CD4-positive, alpha-beta T cell (primary cell): ENCODE data around the gene RIPOR3. TPM values are rescaled to one million over a fixed set of nuclear protein-coding genes. Genes with fewer than 3 reads are reported as not detected.
"Not testable (repeated sequence)": the region's sequence is repeated elsewhere in the genome, so short reads cannot be mapped to it uniquely, and the experiment has no call there.

Source experiments
- ATAC-seq: fragments of 200-7000 bp; cut with Tn5 transposase; one replicate; pipeline ENCODE4 v1.10.0; 2022; ENCODE audit warnings: mild to moderate bottlenecking; ENCODE audit not compliant: poor library complexity
- CTCF ChIA-PET: fragments of 350-600 bp; sonication (Branson Sonifier 250); formaldehyde crosslinking; loops from one replicate; lab custom pipeline; 2021; ENCODE audit warnings: antibody characterized with exemption, inconsistent platforms; lab: Charles Lee
- POLR2A ChIA-PET: fragments of 350-600 bp; sonication (Branson Sonifier 250); formaldehyde crosslinking; loops from one replicate; lab custom pipeline; 2021; ENCODE audit warnings: antibody characterized with exemption, inconsistent platforms; lab: Charles Lee
- DNase-seq, 14 experiments: peaks; one replicate each; pipeline ENCODE4 v3.0.0-alpha.2; 2013 to 2020; ENCODE audit warnings: mixed read lengths in 2 of 14
- H3K27ac ChIP-seq, 2 donors: one replicate each; pipeline versions ENCODE4 v1.5.1 to v1.7.0; 2013; ENCODE audit warnings: low read length in 2 of 2, low read depth in 1 of 2, mild to moderate bottlenecking in 1 of 2
- H3K27me3 ChIP-seq, 2 experiments: 1 replicate in 1 of 2; 2 replicates in 1 of 2; pipeline versions ENCODE4 v1.6.1 to v1.7.0; 2013; ENCODE audit warnings: low read length in 2 of 2, control low read depth in 1 of 2, mild to moderate bottlenecking in 1 of 2, moderate library complexity in 1 of 2; ENCODE audit not compliant: insufficient read depth in 2 of 2, control insufficient read depth in 1 of 2
- H3K36me3 ChIP-seq: one replicate; pipeline ENCODE4 v1.6.1; 2013; ENCODE audit warnings: low read length, control low read depth; ENCODE audit not compliant: insufficient read depth
- H3K4me1 ChIP-seq: one replicate; pipeline ENCODE4 v1.6.1; 2013; ENCODE audit warnings: low read length, control low read depth; ENCODE audit not compliant: insufficient read depth
- H3K4me3 ChIP-seq: one replicate; pipeline ENCODE4 v1.5.1; 2013; ENCODE audit warnings: mild to moderate bottlenecking, low read length, moderate library complexity
- H3K9me3 ChIP-seq, 2 experiments: 1 replicate in 1 of 2; 2 replicates in 1 of 2; pipeline versions ENCODE4 v1.6.1 to v1.7.0; 2013; ENCODE audit warnings: low read length in 2 of 2, mild to moderate bottlenecking in 2 of 2, control low read depth in 1 of 2, moderate library complexity in 1 of 2; ENCODE audit not compliant: control insufficient read depth in 1 of 2, insufficient read depth in 1 of 2
- H3K27ac Mint-ChIP-seq: one replicate; pipeline ENCODE4 v1.8.0; 2020; ENCODE audit warnings: mixed read lengths
- H3K27me3 Mint-ChIP-seq: one replicate; pipeline ENCODE4 v1.8.0; 2021; ENCODE audit warnings: mixed read lengths
- H3K36me3 Mint-ChIP-seq: one replicate; pipeline ENCODE4 v1.8.0; 2021; ENCODE audit warnings: low read depth, mixed read lengths
- H3K4me1 Mint-ChIP-seq: one replicate; pipeline ENCODE4 v1.8.0; 2021; ENCODE audit warnings: low read depth, mixed read lengths
- H3K4me3 Mint-ChIP-seq: one replicate; pipeline ENCODE4 v1.8.0; 2020; ENCODE audit warnings: mild to moderate bottlenecking, mixed read lengths
- H3K9me3 Mint-ChIP-seq: one replicate; pipeline ENCODE4 v1.8.0; 2020; ENCODE audit warnings: mixed read lengths
- intact Hi-C, 2 experiments: fragments of 100-400 bp; cut with DNase I in 1 of 2; cut with micrococcal nuclease in 1 of 2; formaldehyde crosslinking; loops; one replicate each; pipeline versions ENCODE4 v1.15.1 to v1.9.0; 2023 to 2025; cut with DNase I, micrococcal nuclease
- total RNA-seq, 174 experiments: library from RNA in 2 of 174; stranded (reverse) in 2 of 174; gene quantifications; one replicate each; pipeline ENCODE4 v1.2.3 and lab custom pipeline; 2021 to 2026
- TF ChIP-seq, protein P1 (sequence below): fragments of 200-600 bp; IDR thresholded peaks from one replicate; pipeline ENCODE4 v1.8.0; 2022; ENCODE audit warnings: antibody characterized with exemption, mild to moderate bottlenecking

Gene RIPOR3
- total RNA-seq, 2 experiments from 2014 or later = not detected

GRCh38 chr20:50645253-50646068 lies 45.9 kb downstream of the RIPOR3 start:
- CTCF ChIA-PET = no interaction called here

DNA sequence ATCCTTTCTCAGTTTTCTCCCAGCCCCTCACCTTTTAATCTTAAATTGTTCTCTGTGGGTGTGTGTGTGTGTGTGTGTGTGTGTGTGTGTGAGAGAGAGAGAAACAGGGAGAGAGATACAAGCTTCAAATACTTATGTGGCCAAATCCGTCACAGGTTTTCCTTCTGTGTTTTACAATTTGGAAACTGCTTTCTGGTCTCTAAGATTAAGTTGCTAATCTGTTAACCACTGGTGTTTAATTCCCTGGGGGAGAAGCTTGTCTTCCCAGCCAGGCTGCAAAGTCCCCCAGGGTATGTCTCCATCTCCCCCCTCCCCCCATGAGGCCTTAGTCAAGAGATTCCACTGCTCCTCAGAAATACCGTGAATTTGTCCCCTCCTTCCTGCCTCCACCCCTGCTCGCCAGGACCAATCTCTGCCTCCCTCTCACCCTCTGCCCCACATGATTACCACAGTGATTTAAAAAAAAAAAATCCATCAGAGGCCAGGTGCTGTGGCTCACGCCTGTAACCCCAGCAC lies 49.0 kb downstream of the RIPOR3 start:
- Mint-ChIP-seq H3K27me3 (no peaks in the 10 kb centered on the region), H3K36me3 (no peaks in the 10 kb centered on the region), H3K9me3 (no peaks in the 10 kb centered on the region), H3K4me1 (no peaks in the 10 kb centered on the region), H3K4me3 (no peak overlapping the region), H3K27ac (no peak overlapping the region)
- ATAC-seq = no peak
- CTCF ChIA-PET = no interaction called here
- TF ChIP-seq, protein P1, sequence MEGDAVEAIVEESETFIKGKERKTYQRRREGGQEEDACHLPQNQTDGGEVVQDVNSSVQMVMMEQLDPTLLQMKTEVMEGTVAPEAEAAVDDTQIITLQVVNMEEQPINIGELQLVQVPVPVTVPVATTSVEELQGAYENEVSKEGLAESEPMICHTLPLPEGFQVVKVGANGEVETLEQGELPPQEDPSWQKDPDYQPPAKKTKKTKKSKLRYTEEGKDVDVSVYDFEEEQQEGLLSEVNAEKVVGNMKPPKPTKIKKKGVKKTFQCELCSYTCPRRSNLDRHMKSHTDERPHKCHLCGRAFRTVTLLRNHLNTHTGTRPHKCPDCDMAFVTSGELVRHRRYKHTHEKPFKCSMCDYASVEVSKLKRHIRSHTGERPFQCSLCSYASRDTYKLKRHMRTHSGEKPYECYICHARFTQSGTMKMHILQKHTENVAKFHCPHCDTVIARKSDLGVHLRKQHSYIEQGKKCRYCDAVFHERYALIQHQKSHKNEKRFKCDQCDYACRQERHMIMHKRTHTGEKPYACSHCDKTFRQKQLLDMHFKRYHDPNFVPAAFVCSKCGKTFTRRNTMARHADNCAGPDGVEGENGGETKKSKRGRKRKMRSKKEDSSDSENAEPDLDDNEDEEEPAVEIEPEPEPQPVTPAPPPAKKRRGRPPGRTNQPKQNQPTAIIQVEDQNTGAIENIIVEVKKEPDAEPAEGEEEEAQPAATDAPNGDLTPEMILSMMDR = no peak
- intact Hi-C loops = loop anchor here in 1 of 2 experiments (10.0 kb wide), 1 partner anchor 122 kb away; no protein-coding TSS in a partner anchor
- no peak for DNase-seq
- POLR2A ChIA-PET = no interaction called here
- Histone ChIP-seq H3K9me3 (peaks cover 5 to 18% of the 10 kb centered on the region in 2 experiments), H3K36me3 (no peaks in the 10 kb centered on the region), H3K4me3 (no peak overlapping the region), H3K27ac (no peak overlapping the region), H3K27me3 (no peaks in the 10 kb centered on the region), H3K4me1 (no peaks in the 10 kb centered on the region)

More at GRCh38 chr20:50645253-50646068, 45.9 kb downstream of the RIPOR3 start:
- peaks cover 5 to 18% of the 10 kb centered on the region in 2 experiments for H3K9me3 ChIP-seq
- Mint-ChIP-seq H3K4me3 (no peak overlapping the region), H3K27ac (no peak overlapping the region), H3K9me3 (no peaks in the 10 kb centered on the region), H3K4me1 (no peaks in the 10 kb centered on the region), H3K27me3 (no peaks in the 10 kb centered on the region), H3K36me3 (no peaks in the 10 kb centered on the region)
- intact Hi-C loops = loop anchor here in 1 of 2 experiments (10.0 kb wide), 1 partner anchor 119 kb away; no protein-coding TSS in a partner anchor
- no peaks in the 10 kb centered on the region for H3K36me3 ChIP-seq
- no peak overlapping the region for H3K27ac ChIP-seq
- TF ChIP-seq, protein P1 = no peak
- DNase-seq = no peak
- peaks cover 0 to 2% of the 10 kb centered on the region in 2 experiments for H3K27me3 ChIP-seq
- POLR2A ChIA-PET = no interaction called here
- no peaks in the 10 kb centered on the region for H3K4me1 ChIP-seq
- no peak for ATAC-seq
- no peak overlapping the region for H3K4me3 ChIP-seq

GRCh38 chr20:50641625-50642287 lies 49.6 kb downstream of the RIPOR3 start:
- intact Hi-C loops = loop anchor here in 1 of 2 experiments (10.0 kb wide), 1 partner anchor 123 kb away; no protein-coding TSS in a partner anchor
- H3K27me3 Mint-ChIP-seq, H3K4me1 ChIP-seq, H3K4me1 Mint-ChIP-seq, CTCF ChIA-PET, H3K27ac ChIP-seq, H3K36me3 Mint-ChIP-seq, H3K27me3 ChIP-seq, H3K9me3 Mint-ChIP-seq, H3K27ac Mint-ChIP-seq, H3K4me3 Mint-ChIP-seq, ATAC-seq, DNase-seq, POLR2A ChIA-PET, H3K36me3 ChIP-seq, H3K4me3 ChIP-seq: not testable (repeated sequence)
- H3K9me3 ChIP-seq = peaks cover 5 to 14% of the 10 kb centered on the region in 2 experiments

GRCh38 chr20:50639971-50640711 lies 51.2 kb downstream of the RIPOR3 start:
- H3K27me3 Mint-ChIP-seq, H3K36me3 Mint-ChIP-seq, POLR2A ChIA-PET, H3K4me1 Mint-ChIP-seq, H3K36me3 ChIP-seq, H3K4me3 ChIP-seq, H3K27ac ChIP-seq, H3K27me3 ChIP-seq, DNase-seq, H3K4me1 ChIP-seq, H3K9me3 ChIP-seq, H3K27ac Mint-ChIP-seq, H3K9me3 Mint-ChIP-seq, ATAC-seq, H3K4me3 Mint-ChIP-seq, CTCF ChIA-PET: not testable (repeated sequence)
- intact Hi-C loops = loop anchor here in 1 of 2 experiments (10.0 kb wide), 1 partner anchor 125 kb away; no protein-coding TSS in a partner anchor

GRCh38 chr20:50638015-50638847 lies 53.1 kb downstream of the RIPOR3 start:
- intact Hi-C loops, H3K27me3 ChIP-seq, H3K4me1 Mint-ChIP-seq, CTCF ChIA-PET, H3K27me3 Mint-ChIP-seq, H3K27ac Mint-ChIP-seq, H3K4me3 ChIP-seq, H3K4me1 ChIP-seq, H3K36me3 Mint-ChIP-seq, H3K36me3 ChIP-seq, POLR2A ChIA-PET, H3K27ac ChIP-seq, ATAC-seq, H3K9me3 Mint-ChIP-seq, DNase-seq, H3K9me3 ChIP-seq, H3K4me3 Mint-ChIP-seq: not testable (repeated sequence)
